NCI-H1436 treated with DMSO at 0.1 percent for 48 hours (cell line): ENCODE results near the gene DNM3.

Experiments used
- DNase-seq: peaks from one replicate; lab custom pipeline; 2025; lab: John Stamatoyannopoulos, UW

The DNM3 gene

DNA sequence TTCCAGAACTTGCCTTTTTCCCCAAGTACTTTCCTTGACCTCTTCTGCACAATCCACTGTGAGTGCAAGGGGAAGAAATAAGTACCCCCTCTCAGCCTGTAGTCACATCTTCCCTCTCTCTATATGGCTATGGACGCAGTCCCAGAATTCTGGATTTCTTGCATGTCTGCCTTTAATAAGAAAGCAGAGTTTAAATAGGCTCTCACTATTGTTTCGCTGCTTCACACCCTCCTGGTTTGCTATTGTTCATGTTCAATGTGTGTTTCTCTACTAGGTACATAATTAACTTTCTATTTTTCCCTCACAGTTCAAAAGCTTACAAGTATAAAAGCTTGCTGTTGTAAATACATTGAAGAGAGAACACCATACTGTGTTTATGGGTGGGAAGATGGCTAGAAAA, 397.7 kb downstream of the DNM3 start:
- no peak for DNase-seq

DNA sequence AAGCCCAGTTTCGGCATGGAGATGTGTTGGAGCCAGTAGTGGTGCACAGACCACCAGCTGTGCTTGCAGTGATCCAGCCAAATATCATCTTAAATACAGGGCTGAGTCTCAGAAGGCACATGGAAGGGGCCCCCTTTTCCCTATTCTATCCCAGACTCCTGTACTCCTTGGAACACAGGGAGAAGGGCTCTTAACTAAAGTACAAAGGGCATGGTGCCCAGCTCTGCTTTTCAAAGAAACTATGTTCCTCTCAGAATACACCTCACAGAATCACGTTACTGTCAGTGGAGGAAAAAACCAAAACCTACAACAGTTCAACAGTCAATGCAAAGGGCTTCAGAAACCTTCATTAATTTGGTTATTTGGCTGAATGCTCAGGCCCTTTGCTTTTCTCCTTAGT, 398.6 kb downstream of the DNM3 start:
- DNase-seq, result no peak

DNA sequence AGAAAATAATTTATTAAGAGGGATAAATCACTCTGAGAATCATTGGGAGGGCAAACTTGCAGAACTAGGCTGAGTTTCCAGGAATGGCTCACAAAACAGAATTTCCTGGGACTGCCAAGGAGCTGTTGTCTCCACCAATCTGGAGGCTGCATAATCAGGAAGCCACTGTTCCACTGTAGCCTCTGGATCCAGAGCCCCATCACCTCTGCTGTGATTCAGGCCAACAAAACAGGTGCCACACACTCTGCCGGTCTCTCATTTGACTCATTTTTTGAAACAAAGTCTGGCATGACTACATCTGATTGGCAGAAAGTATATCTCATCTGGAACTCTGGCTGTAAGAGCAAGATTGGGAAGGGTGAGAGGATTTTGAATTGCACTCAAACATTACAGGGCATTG, 400.2 kb downstream of the DNM3 start:
- DNase-seq, result no peak

DNA sequence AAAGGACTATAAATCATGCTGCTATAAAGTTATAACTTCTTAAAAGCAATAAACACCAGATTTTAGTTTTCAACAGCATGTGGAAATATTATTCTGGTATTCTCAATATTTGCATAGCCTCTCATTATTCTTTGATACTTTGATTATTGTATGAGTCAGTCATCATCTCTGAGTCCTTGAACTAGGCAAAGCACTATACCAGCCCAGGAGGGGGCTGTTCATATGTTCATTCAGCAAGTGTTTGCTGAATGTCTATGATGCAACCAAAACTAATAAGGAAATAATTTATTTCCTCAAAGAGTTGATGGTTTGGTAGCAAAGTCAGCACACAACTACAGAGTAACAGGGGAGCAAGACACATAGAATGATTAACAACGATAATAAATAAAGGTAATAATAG, 403.6 kb downstream of the DNM3 start:
- DNase-seq, result no peak

DNA sequence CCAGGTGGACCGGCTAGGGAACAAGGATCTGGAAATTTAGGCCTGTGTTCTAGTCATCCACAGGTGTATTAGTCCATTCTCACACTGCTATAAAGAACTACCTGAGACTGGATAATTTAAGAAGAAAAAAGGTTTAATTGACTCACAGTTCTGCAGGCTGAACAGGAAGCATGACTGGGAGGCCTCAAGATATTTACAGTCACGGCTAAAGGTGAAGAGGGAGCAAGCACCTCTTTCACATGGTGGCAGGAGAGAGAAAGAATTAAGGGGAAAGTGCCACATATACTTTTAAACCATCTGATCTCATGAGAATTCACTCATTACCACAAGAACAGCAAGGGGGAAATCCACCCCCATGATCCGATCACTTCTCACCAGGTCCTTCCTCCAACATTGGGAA, 404.5 kb downstream of the DNM3 start:
- DNase-seq, result no peak

- DNase-seq, result no peak
Observed at GRCh38 chr1:172246521-172247390, 405.5 kb downstream of the DNM3 start.

DNA sequence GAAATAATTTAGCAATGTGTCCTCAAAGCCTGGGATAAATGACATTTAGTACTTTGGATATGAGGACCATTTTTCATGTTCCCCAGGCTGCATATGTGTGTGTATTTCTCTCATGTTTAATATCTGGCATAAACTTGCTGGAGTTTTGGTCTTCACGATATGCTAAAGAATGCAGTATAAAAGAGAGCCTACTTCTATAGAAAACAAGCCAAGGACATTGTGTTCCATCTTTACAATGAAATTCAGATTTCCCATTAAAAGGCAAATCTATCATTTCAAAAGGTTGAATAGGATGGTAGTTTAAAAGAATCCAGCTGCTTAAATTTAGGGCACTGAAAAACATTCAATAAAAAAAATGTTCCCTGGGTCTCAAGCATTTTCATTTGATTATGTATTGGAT, 410.2 kb downstream of the DNM3 start:
- no peak for DNase-seq

DNA sequence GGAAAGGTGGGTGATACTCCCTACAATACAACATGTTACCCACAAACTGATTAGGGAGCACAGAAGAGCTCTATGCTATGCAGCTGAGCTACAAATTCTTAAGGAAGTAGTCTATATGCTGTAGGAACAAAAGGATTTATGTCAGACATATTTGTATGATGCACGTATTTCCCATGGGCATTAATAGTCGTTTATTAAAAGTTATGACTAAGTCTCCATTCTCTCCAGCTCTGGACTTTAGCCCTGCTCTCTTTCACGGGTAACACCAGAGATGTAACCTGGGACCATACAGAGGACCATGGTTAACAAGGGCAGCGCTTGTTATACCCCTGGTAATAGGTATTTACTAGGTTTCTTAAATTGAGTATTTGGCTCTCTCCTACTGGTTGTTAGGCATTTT, 411.0 kb downstream of the DNM3 start:
- no peak for DNase-seq

DNA sequence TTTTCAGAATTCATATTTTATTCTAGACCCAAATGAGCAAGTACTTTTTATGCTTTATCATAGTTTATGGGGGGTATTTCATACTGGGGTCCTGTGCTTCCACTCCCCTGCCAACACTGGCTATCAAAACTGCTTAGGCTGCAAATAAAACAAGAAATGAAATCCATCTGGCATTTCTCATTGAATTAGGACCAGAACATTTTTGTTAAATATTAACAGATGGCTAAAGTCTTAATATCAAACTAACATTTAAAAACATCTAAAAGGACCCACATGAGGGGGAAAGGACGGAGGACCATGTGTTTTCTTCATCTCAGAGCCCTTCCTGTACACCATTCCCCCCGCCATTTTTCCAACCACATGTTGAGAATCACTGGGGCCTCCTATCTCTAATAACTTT, 411.7 kb downstream of the DNM3 start:
- DNase-seq, result no peak

DNA sequence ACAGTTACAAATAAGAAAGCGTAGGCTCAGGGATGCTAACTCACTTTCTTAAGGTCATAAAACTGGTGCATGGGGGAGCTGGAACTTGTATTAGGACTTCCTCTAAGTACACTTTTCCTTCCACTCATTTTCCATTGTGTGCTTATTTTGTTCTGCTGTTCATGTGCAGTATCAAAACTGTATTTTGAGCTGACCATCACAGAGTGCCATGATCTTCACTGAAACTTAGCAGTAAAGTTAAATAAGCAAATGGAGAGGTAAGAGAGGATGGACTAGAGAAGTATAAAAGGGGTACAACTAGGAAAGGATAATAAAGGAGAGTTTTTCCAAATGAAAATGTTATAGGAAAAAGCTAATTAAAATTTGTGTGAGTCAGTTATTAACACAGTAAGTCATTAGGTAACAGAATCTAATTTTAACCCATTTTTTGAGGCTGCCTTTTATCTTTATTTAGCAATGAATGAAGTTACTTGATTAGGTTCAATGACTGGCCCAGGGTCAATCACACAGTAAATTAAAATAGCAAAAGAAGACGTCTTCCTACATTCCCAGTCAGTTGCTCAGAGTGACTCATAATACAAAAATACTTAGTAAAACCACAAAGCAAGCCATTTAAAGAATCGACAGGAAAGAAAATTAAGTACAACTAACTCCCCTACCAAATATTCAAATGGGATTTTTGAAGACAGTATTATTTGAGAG, 413.4 kb downstream of the DNM3 start:
- DNase-seq, result no peak

- DNase-seq, result no peak
Observed at GRCh38 chr1:172255223-172255560, 413.9 kb downstream of the DNM3 start.

DNA sequence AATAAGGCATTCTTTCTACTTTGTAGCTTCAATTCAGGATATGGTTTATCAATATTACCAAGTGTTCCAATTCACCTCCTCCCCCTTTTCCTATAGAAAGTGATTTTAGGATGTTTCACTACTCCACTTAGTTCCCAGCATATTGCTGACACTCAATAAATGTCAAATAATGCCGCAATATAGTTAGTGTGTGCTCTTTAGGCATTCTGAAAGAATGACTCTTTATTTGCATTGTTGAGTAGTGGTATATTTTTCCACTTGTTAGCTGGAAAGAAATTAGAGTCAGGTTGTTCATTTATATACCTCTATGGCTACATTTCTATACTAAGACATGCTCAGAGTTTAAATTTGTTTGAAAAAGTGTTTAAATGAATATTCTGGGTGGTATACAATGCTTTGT, 424.6 kb downstream of the DNM3 start:
- DNase-seq, result no peak

DNA sequence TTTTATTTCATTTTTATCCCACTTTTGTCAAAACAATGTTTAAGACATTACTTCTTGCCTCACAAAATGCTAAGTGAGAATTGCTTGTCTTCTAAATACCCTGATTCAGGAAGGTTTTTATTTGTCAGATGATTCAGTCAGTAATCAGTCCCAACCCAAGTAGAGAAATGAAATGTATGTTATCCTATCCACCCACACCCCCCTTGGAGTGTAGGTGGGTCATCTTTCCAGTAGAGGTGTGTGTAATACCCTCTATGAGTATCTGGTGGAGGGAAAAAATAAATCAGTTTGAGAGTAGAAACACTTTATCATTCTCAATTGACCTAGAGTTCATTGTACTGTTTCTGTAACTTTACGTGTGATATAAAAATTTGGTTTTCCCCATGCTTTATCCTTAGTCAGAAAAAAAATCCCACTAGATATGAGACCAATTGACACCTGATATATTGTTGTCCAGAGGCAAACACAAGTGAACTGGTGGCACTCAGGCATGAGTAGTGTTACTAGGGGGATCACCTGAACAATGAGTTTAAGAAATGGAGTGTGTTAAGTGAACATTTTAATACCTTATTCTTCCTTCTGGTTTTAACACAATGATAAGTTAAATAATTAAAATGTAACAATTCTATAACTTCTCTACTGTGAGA, 425.4 kb downstream of the DNM3 start:
- DNase-seq, result no peak

DNA sequence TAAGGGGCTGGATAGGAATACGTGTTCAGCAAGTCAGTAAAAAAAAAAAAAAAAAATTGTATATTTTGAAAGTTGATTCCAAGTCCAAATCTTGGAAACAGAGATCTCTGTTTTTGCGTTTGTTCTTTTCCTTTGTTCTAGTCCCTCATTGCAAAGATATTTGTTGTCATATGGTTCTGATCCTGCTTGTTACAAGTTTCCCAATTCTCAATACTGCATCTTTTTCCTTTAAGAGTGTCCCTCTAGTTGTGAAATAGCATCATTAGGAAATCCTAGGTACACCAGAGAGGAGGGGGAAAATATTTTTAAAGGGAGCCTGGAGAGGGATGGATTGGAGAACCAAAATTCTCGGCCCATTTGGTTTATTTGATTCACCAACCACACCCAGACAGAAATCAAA, 426.9 kb downstream of the DNM3 start:
- no peak for DNase-seq

- no peak for DNase-seq
Observed at GRCh38 chr1:172269084-172269483, 427.8 kb downstream of the DNM3 start.

DNA sequence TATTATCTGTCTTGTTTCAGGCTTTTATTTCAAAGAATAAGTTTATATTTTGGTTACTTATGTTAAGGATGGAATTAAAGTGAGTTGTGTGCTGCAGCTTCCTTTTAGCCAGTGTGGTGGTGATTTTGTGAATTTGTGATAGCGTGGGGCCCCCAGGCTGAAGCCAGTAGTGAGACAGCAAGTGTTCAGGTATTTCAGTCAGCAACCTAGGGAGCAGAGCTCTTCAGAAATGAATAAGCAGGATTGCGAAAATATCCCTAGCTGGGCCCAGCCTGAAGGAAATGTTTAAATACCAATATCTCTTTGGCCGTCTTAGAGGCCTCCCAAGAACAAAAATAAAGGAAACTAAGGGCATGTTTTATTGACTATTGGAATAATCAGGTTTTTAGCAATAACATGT, 428.3 kb downstream of the DNM3 start:
- no peak for DNase-seq

GRCh38 chr1:172270605-172271004, 429.3 kb downstream of the DNM3 start:
- no peak for DNase-seq

- DNase-seq, result no peak
Observed at GRCh38 chr1:172272087-172272486, 430.8 kb downstream of the DNM3 start.

DNA sequence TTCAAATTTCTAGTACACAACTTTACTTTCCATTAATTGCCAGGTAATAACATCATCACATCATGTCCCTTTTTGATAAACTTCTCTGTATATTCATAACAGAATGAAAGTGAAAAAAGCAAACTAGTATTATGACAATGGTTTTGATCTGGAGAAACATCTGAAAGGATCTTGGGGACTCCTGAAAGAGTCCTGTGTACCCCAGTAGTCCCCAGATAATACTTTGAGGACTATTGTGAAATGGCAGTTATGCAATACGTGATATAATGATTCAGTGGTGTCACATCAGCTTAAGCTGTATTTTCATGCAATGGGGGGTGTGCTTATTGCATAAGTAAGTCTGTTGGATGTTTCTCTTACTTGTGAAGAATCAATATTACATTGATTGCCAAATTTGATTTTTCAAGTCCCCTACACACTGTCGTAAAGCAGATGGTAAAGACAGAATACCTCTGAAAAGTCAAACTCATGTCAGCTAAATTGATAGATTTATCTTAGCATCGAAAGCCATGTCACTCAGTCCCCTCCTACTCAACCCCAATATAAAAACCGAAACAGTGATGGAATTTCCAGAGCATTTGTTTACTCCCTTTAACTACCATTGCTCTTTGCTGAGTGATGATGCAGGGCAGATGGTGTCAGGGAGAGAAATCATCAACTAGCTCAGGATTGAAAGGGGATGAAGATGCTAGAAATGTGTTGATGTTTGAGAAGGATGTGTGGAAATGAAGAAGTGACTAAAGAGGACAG, 432.5 kb downstream of the DNM3 start:
- no peak for DNase-seq

- DNase-seq, result no peak
Observed at GRCh38 chr1:172275478-172275877, 434.2 kb downstream of the DNM3 start.

DNA sequence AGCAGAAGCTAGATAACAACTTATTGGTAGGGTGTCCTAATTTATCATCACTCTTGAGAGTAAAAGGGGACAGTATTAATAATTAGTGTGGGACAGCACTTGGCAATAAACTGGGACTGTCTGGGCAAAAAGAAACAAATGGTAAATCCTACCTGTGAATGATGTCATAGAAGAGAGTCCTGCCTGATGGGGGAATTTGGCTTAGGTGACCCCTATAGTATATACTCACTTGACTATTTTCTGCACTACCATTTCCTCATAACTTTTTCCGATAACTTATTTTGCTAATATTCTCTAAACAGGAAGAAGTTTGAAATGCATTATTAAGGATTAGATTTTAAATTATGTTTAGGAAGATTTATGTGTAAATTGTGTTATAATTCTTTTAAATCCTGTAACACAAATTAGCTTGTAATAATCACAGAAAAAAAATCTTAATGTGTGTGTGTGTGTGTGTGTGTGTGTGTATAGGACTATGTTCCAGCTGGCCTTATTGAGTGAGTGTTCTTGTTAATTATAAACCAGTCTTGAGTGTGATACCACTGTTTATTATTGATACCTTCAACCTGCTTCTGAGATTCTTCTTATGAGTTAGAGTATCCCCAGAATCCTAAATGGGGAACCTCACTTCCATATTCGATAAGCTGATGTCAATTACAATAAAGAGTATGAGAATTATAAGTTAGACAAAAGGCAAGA, 435.0 kb downstream of the DNM3 start:
- no peak for DNase-seq

- no peak for DNase-seq
Observed at GRCh38 chr1:172277275-172277674, 436.0 kb downstream of the DNM3 start.
